Endothelial cell of umbilical vein (primary cell): ENCODE measurements around the gene PARN. TPM values are rescaled to one million over a fixed set of nuclear protein-coding genes. Genes with fewer than 3 reads are reported as not detected.

ENCODE experiments used
- BruUV-seq: library from RNA; stranded (reverse); fragments of 400-500 nt; replicated peaks from 2 replicates; lab custom pipeline; 2021; lab: Mats Ljungman, UMichigan
- CTCF ChIA-PET: fragments of 300-600, 350-600 bp; sonication (Branson Sonifier 250); formaldehyde crosslinking; loops from one replicate; lab custom pipeline; 2021; ENCODE audit warnings: antibody characterized with exemption, inconsistent platforms; lab: Charles Lee
- POLR2A ChIA-PET: fragments of 300-600, 350-600 bp; sonication (Branson Sonifier 250); formaldehyde crosslinking; loops from one replicate; lab custom pipeline; 2021; ENCODE audit warnings: antibody characterized with exemption, inconsistent platforms; lab: Charles Lee
- DNase-seq: peaks from one replicate; pipeline ENCODE4 v3.0.0-alpha.2; 2011; ENCODE audit warnings: low read depth, low spot score
- FAIRE-seq: peaks from 2 replicates; lab custom pipeline; 2011; peaks lifted over from hg19 to GRCh38; lab: Jason Lieb, UNC
- H2AFZ ChIP-seq: 2 replicates; pipeline ENCODE4 v1.6.0; 2012; ENCODE audit warnings: low read depth, low read length, control low read depth, inconsistent platforms
- H3K27ac ChIP-seq: 2 replicates; pipeline ENCODE4 v1.5.1; 2011; ENCODE audit warnings: low read depth, mild to moderate bottlenecking, control low read depth, low read length, moderate library complexity; ENCODE audit not compliant: insufficient read depth
- H3K27me3 ChIP-seq, 2 experiments: 2 replicates each; pipeline versions ENCODE4 v1.6.0 to v1.6.1; 2011; ENCODE audit warnings: low read length in 2 of 2, mixed read lengths in 1 of 2; ENCODE audit not compliant: control insufficient read depth in 2 of 2, insufficient read depth in 2 of 2
- H3K36me3 ChIP-seq, 2 experiments: 2 replicates in 1 of 2; 3 replicates in 1 of 2; pipeline ENCODE4 v1.5.1; 2011; ENCODE audit warnings: low read length in 2 of 2, mild to moderate bottlenecking in 1 of 2, moderate library complexity in 1 of 2; ENCODE audit not compliant: control insufficient read depth in 2 of 2, insufficient read depth in 2 of 2; ENCODE audit errors: extremely low read depth in 1 of 2
- H3K4me1 ChIP-seq: 3 replicates; pipeline ENCODE4 v1.5.1; 2011; ENCODE audit warnings: mild to moderate bottlenecking, low read length; ENCODE audit not compliant: control insufficient read depth, insufficient read depth; ENCODE audit errors: extremely low read depth
- H3K4me2 ChIP-seq: 2 replicates; pipeline ENCODE4 v1.6.1; 2011; ENCODE audit warnings: low read length, control low read depth, mixed read lengths; ENCODE audit not compliant: insufficient read depth
- H3K4me3 ChIP-seq, 3 experiments: fragments of 200-600 bp in 1 of 3; sonication (generic), shearing (Covaris generic) in 1 of 3; replicated peaks in 1 of 3; 2 replicates each; pipeline ENCODE4 v1.5.1; 2011 to 2016; ENCODE audit warnings: control low read depth in 3 of 3, low read length in 3 of 3, mild to moderate bottlenecking in 2 of 3, inconsistent platforms in 1 of 3, low read depth in 1 of 3, moderate library complexity in 1 of 3; ENCODE audit not compliant: insufficient read depth in 1 of 3
- H3K79me2 ChIP-seq: 2 replicates; pipeline ENCODE4 v1.6.0; 2012; ENCODE audit warnings: low read length, inconsistent platforms; ENCODE audit not compliant: control insufficient read depth, insufficient read depth
- H3K9ac ChIP-seq: replicated peaks from 2 replicates; pipeline ENCODE3; 2011; ENCODE audit warnings: low read length, control low read depth; ENCODE audit not compliant: insufficient read depth; ENCODE audit errors: extremely low read depth
- H3K9me1 ChIP-seq: replicated peaks from 3 replicates; pipeline ENCODE4 v1.6.0; 2011; ENCODE audit warnings: mild to moderate bottlenecking, low read length; ENCODE audit not compliant: control insufficient read depth, insufficient read depth; ENCODE audit errors: extremely low read depth
- H3K9me3 ChIP-seq: replicated peaks from 2 replicates; pipeline ENCODE4 v1.5.1; 2012; ENCODE audit warnings: low read length, inconsistent platforms; ENCODE audit not compliant: control insufficient read depth, insufficient read depth
- H4K20me1 ChIP-seq: replicated peaks from 2 replicates; pipeline ENCODE3; 2011; ENCODE audit warnings: mild to moderate bottlenecking, low read length; ENCODE audit not compliant: control insufficient read depth, insufficient read depth; ENCODE audit errors: extremely low read depth
- CTCF ChIP-seq, 2 donors: IDR thresholded peaks; 1 replicate in 1 of 2; 2 replicates in 1 of 2; pipeline ENCODE4 v1.5.1; 2011; ENCODE audit warnings: low read length in 2 of 2, mild to moderate bottlenecking in 2 of 2, moderate library complexity in 2 of 2, control low read depth in 1 of 2, inconsistent platforms in 1 of 2, low read depth in 1 of 2; ENCODE audit not compliant: insufficient read depth in 1 of 2; ENCODE audit errors: extremely low read depth in 1 of 2
- EZH2 ChIP-seq: IDR thresholded peaks from 2 replicates; pipeline ENCODE4 v1.6.1; 2012; ENCODE audit warnings: borderline replicate concordance, low read depth, mild to moderate bottlenecking, moderate library complexity, low read length, inconsistent platforms; ENCODE audit not compliant: severe bottlenecking
- FOS ChIP-seq: IDR thresholded peaks from 2 replicates; pipeline ENCODE4 v1.6.1; 2011; ENCODE audit warnings: mild to moderate bottlenecking, low read length, moderate library complexity, borderline replicate concordance; ENCODE audit not compliant: insufficient read depth
- GATA2 ChIP-seq: IDR thresholded peaks from 2 replicates; pipeline ENCODE4 v1.7.0; 2011; ENCODE audit warnings: low read depth, mild to moderate bottlenecking, moderate library complexity, mixed read lengths, low read length; ENCODE audit not compliant: insufficient read length, insufficient read depth
- JUN ChIP-seq: IDR thresholded peaks from 2 replicates; pipeline ENCODE4 v1.6.1; 2011; ENCODE audit warnings: borderline replicate concordance, low read depth; ENCODE audit not compliant: insufficient read length, insufficient read depth
- MYC ChIP-seq: IDR thresholded peaks from one replicate; pipeline ENCODE4 v1.6.1; 2011; ENCODE audit warnings: mild to moderate bottlenecking, low read depth, low read length
- POLR2A ChIP-seq: IDR thresholded peaks from 2 replicates; pipeline ENCODE4 v1.6.1; 2012; ENCODE audit warnings: low read depth, mild to moderate bottlenecking, control low read depth, low read length
- POLR2AphosphoS5 ChIP-seq: IDR thresholded peaks from 2 replicates; pipeline ENCODE4 v1.6.1; 2012; ENCODE audit warnings: low read depth, mild to moderate bottlenecking, control low read depth, low read length, moderate library complexity; ENCODE audit not compliant: insufficient read depth
- dilution Hi-C: fragments of 300-500 bp; cut with MboI; formaldehyde crosslinking; loops from one replicate; pipeline ENCODE4 v1.15.0; 2019; ENCODE audit warnings: low sequenced_read_pairs; ENCODE audit not compliant: extremely low pct_ligation_motif_present
- intact Hi-C: fragments of 100-400 bp; cut with micrococcal nuclease; formaldehyde crosslinking; loops from one replicate; pipeline ENCODE4 v1.10.0; 2022
- polyA plus RNA-seq, 4 experiments: library from polyadenylated mRNA; depleted of rRNA in 3 of 4; stranded (reverse) in 3 of 4; unstranded in 1 of 4; fragments of >200 nt; gene quantifications; 2 replicates each; pipeline versions ENCODE4 v1.2.1 to v1.2.3, GENCODE V29; 2011 to 2012; ENCODE audit warnings: missing spikeins in 1 of 4
- total RNA-seq: library from RNA; stranded (reverse); gene quantifications from 2 replicates; pipeline ENCODE4 v1.2.3, GENCODE V29; 2021
- TF ChIP-seq, protein P1 (sequence below): IDR thresholded peaks from 2 replicates; pipeline ENCODE4 v1.6.1; 2011; ENCODE audit not compliant: insufficient read depth, insufficient read length

The PARN gene
- total and polyA plus RNA-seq, 2 donors (not counting 3 experiments of a cell fraction or from before 2014, with no cell fraction given), result 16.9 to 24.6 TPM

DNA sequence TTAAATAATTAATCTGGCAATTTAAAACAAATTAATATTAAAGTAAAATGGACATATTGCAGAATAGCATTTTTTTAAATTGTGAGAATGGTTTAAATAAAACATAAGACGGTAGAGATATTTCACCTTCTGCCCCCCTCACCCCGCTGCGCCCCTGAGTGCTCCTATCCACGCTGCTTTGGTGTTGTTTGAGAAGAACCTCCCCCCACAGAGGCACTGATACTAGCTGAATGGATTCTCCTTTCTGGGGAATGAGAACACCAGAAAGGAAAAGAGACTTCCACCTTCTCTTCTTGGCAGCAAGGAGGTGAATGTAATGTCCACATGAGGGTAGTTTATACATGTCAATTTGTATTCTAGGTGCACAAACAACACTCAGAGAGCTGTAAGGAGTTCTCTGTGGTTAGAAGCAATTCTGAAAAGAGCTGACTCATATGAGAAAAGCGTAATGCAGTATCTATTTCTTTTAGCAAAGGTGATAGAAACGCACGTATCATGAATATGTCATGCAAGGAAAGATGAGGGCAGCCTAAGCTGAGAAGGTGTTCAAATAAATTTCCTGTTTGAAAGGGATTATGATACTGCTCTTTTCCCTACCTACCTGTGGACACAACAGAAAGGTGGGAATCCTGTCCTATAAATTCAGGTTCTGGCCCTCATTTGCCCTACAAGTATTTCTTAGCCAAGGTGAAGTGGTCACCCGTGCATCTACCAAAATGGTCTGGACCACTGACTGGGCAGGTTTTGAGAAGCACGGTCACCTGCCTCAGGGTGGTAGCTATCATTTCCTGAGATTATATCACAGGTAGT, 126.9 kb downstream of the PARN start:
- no peak overlapping the region for H2AFZ ChIP-seq
- POLR2A ChIA-PET, result no interaction called here
- TF ChIP-seq JUN (no peak), FOS (no peak), CTCF (IDR thresholded peaks at IDR 0.05; ENCODE audit: extremely low read depth in 1 of 2, insufficient read depth in 1 of 2, low read depth in 1 of 2, low read length in 2 of 2) (no peak), GATA2 (no peak), POLR2A (no peak), POLR2AphosphoS5 (no peak), MYC (no peak), EZH2 (no peak)
- TF ChIP-seq, protein P1, sequence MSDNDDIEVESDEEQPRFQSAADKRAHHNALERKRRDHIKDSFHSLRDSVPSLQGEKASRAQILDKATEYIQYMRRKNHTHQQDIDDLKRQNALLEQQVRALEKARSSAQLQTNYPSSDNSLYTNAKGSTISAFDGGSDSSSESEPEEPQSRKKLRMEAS, result no peak
- FAIRE-seq, result no peak
- no peaks in the 10 kb centered on the region for H3K36me3 ChIP-seq
- H4K20me1 ChIP-seq, result no peaks in the 10 kb centered on the region
- H3K9me3 ChIP-seq, result no peaks in the 10 kb centered on the region
- H3K9ac ChIP-seq, result no peak overlapping the region
- no peaks in the 10 kb centered on the region for H3K9me1 ChIP-seq
- intact Hi-C loops, result no loop called here
- H3K27ac ChIP-seq, result no peak overlapping the region
- dilution Hi-C loops, result no loop called here
- CTCF ChIA-PET, result interaction anchor here (1.4 to 2.3 kb wide), 2 partner anchors 8 to 25 kb away, joined by 3 to 10 read pairs; no protein-coding TSS in a partner anchor
- H3K4me1 ChIP-seq, result peaks cover 22% of the 10 kb centered on the region
- H3K4me2 ChIP-seq, result no peak overlapping the region
- no peaks in the 10 kb centered on the region for H3K27me3 ChIP-seq
- no TSS peak for BruUV-seq
- no peaks in the 10 kb centered on the region for H3K79me2 ChIP-seq
- no peak for DNase-seq
- no peak overlapping the region for H3K4me3 ChIP-seq
